Suprapubic skin (tissue), 4 donors: Measurements from ENCODE around the gene STOML1. TPM values are rescaled to one million over a fixed set of nuclear protein-coding genes. Genes with fewer than 3 reads are reported as not detected.

Experiments
- DNase-seq, 2 donors: peaks; one replicate each; pipeline ENCODE4 v3.0.0-alpha.2; 2019; ENCODE audit warnings: low spot score in 2 of 2
- H3K27ac ChIP-seq: fragments of 200-600 bp; sonication (generic); one replicate; pipeline ENCODE4 v1.5.1; 2019
- H3K27me3 ChIP-seq: fragments of 200-600 bp; sonication (generic); one replicate; pipeline ENCODE4 v1.5.1; 2019
- H3K36me3 ChIP-seq: fragments of 200-600 bp; sonication (generic); one replicate; pipeline ENCODE4 v1.5.1; 2019
- H3K4me1 ChIP-seq: fragments of 200-600 bp; sonication (generic); one replicate; pipeline ENCODE4 v1.5.1; 2019
- H3K4me3 ChIP-seq: fragments of 200-600 bp; sonication (generic); one replicate; pipeline ENCODE4 v1.5.1; 2019; ENCODE audit warnings: mild to moderate bottlenecking
- H3K9me3 ChIP-seq: fragments of 200-600 bp; sonication (generic); one replicate; pipeline ENCODE4 v1.5.1; 2019
- EP300 ChIP-seq: sonication (generic); formaldehyde crosslinking; IDR thresholded peaks from one replicate; pipeline ENCODE4 v1.6.1; 2017; ENCODE audit warnings: antibody characterized with exemption
- POLR2A ChIP-seq, 2 donors: fragments of 450-650 bp; IDR thresholded peaks; one replicate each; pipeline ENCODE4 v1.6.1; 2017; ENCODE audit warnings: antibody characterized with exemption in 2 of 2, mild to moderate bottlenecking in 2 of 2, moderate library complexity in 2 of 2
- POLR2AphosphoS5 ChIP-seq, 3 donors: sonication (generic); formaldehyde crosslinking; IDR thresholded peaks; one replicate each; pipeline ENCODE4 v1.6.1; 2017; ENCODE audit warnings: antibody characterized with exemption in 3 of 3
- WGBS: methylation state at CpG from one replicate; pipeline ENCODE4 v1.1.5; 2018; 5-methylcytosine and 5-hydroxymethylcytosine counted together
- total RNA-seq, 4 donors: library from RNA; depleted of rRNA; stranded (reverse); fragments of >200 nt; gene quantifications; one replicate each; pipeline ENCODE4 v1.1.0, GENCODE V29; 2016
- TF ChIP-seq, protein P1 (sequence below), 2 donors: fragments of 200-600 bp in 1 of 2; fragments of 450-650 bp in 1 of 2; sonication (generic) in 1 of 2; IDR thresholded peaks; one replicate each; pipeline ENCODE4 v1.5.1; 2016 to 2019; ENCODE audit warnings: antibody characterized with exemption in 2 of 2, mild to moderate bottlenecking in 1 of 2, moderate library complexity in 1 of 2

The STOML1 gene
- total RNA-seq, 4 donors from 2014 or later: 9.7 to 25.3 (median 10.7) TPM

DNA sequence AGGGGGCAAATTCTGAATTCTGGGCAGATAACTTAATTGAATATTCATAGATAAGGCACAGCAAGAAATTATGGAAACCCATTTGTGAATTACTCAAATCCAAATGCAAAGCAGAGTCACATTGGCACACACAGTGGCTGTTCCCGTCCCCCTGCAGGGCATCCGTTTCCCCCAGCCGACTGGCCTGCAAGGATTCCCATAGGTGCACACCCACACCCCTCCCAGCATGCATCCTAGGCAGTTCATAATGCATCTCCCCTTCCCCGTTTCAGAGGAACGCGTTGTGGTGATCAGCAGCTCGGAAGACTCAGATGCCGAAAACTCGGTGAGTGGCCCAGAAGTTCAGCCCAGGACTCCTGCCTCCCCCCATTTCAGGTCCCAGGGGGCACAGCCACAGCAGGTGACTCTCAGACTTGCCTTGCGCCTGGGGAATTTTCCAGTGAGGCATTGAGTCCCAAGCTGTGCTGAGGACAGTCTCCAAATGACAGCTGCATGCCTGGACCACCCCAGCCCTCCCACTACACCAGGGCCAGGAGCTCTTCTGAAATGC, 42.2 kb upstream of the STOML1 start:
- no peak overlapping the region for H3K4me3 ChIP-seq
- DNase-seq: peak in 1 of 2 donors; percentile 40
- no peaks in the 10 kb centered on the region for H3K27me3 ChIP-seq
- H3K4me1 ChIP-seq: peaks cover 17% of the 10 kb centered on the region
- no peak for TF ChIP-seq POLR2AphosphoS5 (IDR thresholded peaks at IDR 0.05)
- no peak for TF ChIP-seq EP300
- no peak for TF ChIP-seq POLR2A (IDR thresholded peaks at IDR 0.05)
- TF ChIP-seq, protein P1, sequence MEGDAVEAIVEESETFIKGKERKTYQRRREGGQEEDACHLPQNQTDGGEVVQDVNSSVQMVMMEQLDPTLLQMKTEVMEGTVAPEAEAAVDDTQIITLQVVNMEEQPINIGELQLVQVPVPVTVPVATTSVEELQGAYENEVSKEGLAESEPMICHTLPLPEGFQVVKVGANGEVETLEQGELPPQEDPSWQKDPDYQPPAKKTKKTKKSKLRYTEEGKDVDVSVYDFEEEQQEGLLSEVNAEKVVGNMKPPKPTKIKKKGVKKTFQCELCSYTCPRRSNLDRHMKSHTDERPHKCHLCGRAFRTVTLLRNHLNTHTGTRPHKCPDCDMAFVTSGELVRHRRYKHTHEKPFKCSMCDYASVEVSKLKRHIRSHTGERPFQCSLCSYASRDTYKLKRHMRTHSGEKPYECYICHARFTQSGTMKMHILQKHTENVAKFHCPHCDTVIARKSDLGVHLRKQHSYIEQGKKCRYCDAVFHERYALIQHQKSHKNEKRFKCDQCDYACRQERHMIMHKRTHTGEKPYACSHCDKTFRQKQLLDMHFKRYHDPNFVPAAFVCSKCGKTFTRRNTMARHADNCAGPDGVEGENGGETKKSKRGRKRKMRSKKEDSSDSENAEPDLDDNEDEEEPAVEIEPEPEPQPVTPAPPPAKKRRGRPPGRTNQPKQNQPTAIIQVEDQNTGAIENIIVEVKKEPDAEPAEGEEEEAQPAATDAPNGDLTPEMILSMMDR (IDR thresholded peaks at IDR 0.05): no peak
- H3K36me3 ChIP-seq: peaks cover 71% of the 10 kb centered on the region
- H3K9me3 ChIP-seq: no peaks in the 10 kb centered on the region
- H3K27ac ChIP-seq: no peak overlapping the region
- WGBS: 82% methylated on average over 9 of the region's 10 CpGs

DNA sequence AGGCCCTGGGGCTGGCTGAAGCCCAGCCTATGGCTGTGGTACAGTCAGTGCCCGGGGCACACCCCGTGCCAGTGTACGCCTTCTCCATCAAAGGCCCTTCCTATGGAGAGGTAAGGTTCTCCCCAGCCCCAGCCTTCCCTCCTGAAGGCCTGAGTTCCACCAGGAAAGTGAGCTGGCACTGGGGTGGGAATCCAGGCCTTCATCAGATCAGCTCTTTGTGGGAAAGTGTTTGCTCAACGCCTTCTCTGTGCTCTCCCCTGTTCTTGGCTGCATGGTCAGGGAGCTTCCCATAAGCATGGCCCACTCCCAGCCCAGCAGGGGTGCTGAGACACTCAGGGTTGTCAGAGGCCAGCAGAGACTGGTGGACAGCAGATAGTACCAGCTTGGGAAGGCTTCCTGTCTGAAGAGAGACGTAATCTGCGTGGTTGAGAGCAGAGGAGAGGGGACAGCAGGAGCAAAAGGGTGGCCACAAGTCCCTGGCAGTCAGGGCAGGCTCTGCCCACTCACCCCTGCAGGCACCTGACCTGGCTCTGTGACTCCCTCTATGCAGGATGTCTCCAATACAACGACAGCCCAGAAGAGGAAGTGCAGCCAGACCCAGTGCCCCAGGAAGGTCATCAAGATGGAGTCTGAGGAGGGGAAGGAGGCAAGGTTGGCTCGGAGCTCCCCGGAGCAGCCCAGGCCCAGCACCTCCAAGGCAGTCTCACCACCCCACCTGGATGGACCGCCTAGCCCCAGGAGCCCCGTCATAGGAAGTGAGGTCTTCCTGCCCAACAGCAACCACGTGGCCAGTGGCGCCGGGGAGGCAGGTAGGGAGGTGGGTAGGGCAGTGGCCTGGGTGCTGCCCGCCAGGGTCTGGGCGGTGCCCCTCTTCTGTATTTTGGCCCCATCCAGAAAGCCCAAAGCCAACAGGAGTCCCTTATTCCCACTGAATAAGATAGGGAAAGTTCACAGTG, 40.8 kb upstream of the STOML1 start:
- Histone ChIP-seq H3K27me3 (no peaks in the 10 kb centered on the region), H3K4me3 (no peak overlapping the region), H3K36me3 (peaks cover 72% of the 10 kb centered on the region), H3K4me1 (peaks cover 8% of the 10 kb centered on the region), H3K9me3 (no peaks in the 10 kb centered on the region), H3K27ac (no peak overlapping the region)
- TF ChIP-seq POLR2A (IDR thresholded peaks at IDR 0.05): no peak
- no peak for TF ChIP-seq POLR2AphosphoS5 (IDR thresholded peaks at IDR 0.05)
- TF ChIP-seq, protein P1 (IDR thresholded peaks at IDR 0.05): no peak
- TF ChIP-seq EP300: no peak
- 84% methylated on average over 13 of the region's 16 CpGs for WGBS
- DNase-seq: peak in 1 of 2 donors; percentile 51

DNA sequence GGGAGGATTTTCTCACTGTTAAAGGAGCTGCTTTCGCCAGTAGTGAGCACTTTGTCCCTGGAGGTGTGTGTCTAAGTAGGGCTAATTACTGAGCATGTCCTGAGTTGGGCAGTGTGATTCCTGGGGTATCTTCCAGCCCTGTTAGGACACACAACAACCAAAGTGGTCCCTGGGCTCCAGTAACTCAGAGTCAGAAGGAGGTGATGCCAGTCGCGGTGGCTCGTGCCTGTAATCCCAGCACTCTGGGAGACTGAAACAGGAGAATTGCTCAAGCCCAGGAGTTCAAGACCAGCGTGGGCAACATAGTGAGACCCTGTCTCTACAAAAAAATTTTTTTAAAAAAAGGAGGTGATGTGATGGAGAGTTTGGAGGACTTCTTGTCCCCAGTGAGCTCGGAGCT, 40.0 kb upstream of the STOML1 start:
- WGBS: 88% methylated on average over 6 of the region's 6 CpGs
- no peak overlapping the region for H3K27ac ChIP-seq
- no peak overlapping the region for H3K4me3 ChIP-seq
- TF ChIP-seq, protein P1 (IDR thresholded peaks at IDR 0.05): no peak
- no peak for TF ChIP-seq EP300
- no peak for TF ChIP-seq POLR2A (IDR thresholded peaks at IDR 0.05)
- no peak for TF ChIP-seq POLR2AphosphoS5 (IDR thresholded peaks at IDR 0.05)
- H3K9me3 ChIP-seq: no peaks in the 10 kb centered on the region
- H3K27me3 ChIP-seq: no peaks in the 10 kb centered on the region
- H3K36me3 ChIP-seq: peaks cover 73% of the 10 kb centered on the region
- no peak for DNase-seq
- peaks cover 8% of the 10 kb centered on the region for H3K4me1 ChIP-seq

DNA sequence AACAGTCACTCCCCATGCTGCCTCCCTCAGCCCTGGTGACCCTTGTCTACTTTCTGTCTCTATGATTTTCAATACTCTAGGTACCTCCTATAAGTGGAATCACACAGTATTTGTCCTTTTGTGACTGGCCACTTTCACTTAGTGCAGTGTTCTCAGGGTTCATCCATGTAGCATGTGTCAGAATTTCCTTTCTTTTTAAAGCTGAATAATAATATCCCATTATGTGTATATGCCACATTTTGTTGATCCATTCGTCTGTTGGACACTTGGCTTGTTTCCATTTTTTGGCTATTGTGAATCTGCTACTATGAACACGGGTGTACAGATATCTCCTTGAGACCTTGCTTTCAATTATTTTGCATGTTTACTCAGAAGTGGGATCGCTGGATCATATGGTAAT, 36.6 kb upstream of the STOML1 start:
- no peaks in the 10 kb centered on the region for H3K9me3 ChIP-seq
- H3K36me3 ChIP-seq: peaks cover 72% of the 10 kb centered on the region
- H3K4me3 ChIP-seq: no peak overlapping the region
- H3K27ac ChIP-seq: no peak overlapping the region
- no peaks in the 10 kb centered on the region for H3K27me3 ChIP-seq
- WGBS: 50% methylated on average over 3 of the region's 3 CpGs
- TF ChIP-seq EP300 (no peak), POLR2AphosphoS5 (IDR thresholded peaks at IDR 0.05) (no peak), POLR2A (IDR thresholded peaks at IDR 0.05) (no peak)
- TF ChIP-seq, protein P1 (IDR thresholded peaks at IDR 0.05): no peak
- peaks cover 24% of the 10 kb centered on the region for H3K4me1 ChIP-seq
- DNase-seq: no peak

DNA sequence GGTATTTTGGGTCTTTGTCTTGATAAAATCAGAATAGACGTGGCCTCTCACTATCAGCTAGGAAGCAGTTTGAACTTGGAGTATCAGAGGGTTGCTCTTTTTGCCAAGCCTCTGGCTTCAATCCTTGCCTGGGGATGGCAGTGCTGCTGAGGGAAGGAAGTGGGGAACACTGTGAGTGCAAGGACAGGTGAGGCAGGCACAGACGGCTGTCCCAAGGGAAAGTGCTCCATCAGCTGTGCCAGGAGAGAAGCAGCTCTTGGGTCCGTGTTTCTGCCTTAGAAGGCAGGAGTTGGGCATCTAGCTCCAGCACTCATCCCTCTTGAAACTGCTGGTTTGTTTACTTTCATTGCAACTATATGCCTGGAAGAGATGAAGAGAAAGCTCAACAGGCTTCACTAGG, 35.6 kb upstream of the STOML1 start:
- DNase-seq: peak in 1 of 2 donors; percentile 42
- H3K4me1 ChIP-seq: peaks cover 20% of the 10 kb centered on the region
- peaks cover 72% of the 10 kb centered on the region for H3K36me3 ChIP-seq
- H3K4me3 ChIP-seq: no peak overlapping the region
- no peak for TF ChIP-seq EP300
- TF ChIP-seq POLR2AphosphoS5 (IDR thresholded peaks at IDR 0.05): no peak
- TF ChIP-seq, protein P1 (IDR thresholded peaks at IDR 0.05): no peak
- no peaks in the 10 kb centered on the region for H3K27me3 ChIP-seq
- H3K27ac ChIP-seq: no peak overlapping the region
- H3K9me3 ChIP-seq: no peaks in the 10 kb centered on the region
- 66% methylated on average over 3 of the region's 3 CpGs for WGBS
